ENCODE measurements around the gene TFEB.

The TFEB gene

GRCh38 chr6:41722969-41723529 lies 12.4 kb downstream of the TFEB start:
- no peak for DNase-seq (ENCODE audit: low spot score)

DNA sequence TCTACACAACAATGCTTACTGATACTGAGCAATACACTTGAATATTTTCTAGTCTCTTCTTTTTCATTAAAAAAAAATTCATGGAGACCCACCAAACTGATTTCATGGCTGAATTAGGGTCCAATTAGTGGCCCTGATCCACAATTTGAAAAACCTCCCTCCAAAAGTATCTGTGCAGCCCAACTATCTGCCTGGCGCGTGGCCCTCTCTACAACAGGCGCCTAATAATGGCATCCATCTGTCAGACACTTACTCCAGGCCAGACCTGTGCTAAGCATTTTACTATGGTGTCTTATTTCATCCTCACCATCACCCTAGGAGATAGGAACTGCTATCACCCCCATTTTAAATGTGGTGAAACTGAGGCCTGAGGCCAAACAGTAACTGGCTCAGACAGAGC lies 14.0 kb downstream of the TFEB start:
- no peak for DNase-seq (ENCODE audit: low spot score)

DNA sequence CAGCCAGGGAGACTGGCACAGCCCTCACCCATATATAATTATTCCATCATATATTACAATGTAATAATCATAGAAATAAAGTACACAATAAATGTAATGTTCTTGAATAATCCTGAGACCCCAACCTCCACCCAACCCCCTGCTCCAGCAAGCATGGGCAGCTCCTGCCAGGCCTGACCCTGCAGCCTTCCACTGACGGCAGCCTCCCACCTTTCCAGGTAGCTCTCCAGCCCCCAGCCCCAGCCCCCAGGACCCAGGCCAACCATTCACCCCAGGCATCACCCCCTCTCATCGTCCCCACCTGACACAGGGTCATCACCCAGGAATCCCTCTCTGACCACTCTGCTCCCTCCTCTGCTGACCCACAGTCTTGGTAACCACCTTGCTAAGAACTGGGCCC lies 14.6 kb downstream of the TFEB start:
- DNase-seq (ENCODE audit: low spot score) = no peak

DNA sequence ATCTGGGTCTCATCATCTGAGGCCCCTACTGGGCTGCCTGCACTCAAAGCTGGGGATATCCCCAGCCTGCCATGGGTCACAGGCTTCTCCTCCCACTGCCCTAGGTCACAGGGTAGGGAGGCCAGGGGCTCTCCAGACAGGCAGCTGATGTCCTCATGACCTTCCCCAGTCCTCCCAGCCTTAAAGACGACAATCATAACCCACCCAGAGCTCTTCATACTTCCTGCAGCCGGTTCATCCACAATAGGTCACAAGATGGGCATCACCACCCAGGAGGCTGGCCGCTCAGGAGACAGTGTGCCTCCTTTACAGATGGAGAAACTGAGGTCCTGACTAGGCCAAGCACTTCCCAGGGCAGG lies 15.2 kb downstream of the TFEB start:
- DNase-seq (ENCODE audit: low spot score) = no peak

DNA sequence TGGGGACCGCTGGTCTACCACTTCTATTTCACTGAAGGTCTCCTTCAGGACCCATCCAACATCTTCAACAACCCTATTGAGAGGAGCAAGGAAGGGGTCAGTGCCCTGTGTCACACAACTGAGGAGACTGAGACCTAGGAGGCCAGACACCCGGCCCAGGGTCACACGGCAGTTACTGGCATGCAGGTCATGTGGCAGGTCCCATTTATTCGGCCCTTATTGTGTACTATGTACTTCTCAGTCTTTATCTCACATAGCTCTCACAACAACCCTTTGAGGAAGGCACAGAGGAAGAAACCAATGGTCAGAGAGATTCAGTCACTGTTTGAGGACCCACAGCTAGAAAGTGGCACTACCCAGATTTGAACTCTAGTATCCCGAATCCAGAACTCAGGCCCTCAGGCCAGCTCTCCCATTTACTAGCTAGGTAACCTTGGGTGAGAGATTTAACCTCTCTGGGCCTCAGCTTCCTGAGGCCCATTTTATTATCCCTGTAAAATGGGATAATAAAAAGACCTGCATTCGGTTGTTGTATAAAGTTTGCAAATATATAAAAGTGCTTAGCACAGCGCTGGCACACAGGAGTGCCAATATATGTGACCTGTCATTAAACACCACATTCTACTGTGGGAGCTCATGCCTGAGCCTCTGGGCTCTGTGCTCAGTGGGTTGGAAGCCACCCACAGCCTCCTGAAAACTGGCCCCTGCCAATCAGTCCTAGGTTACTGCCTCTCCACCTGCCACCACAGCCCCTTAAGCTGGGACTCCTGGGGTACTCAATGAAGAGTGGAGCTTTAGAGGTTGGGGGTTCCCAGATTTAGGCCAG lies 15.8 kb downstream of the TFEB start:
- no peak for DNase-seq (ENCODE audit: low spot score)

DNA sequence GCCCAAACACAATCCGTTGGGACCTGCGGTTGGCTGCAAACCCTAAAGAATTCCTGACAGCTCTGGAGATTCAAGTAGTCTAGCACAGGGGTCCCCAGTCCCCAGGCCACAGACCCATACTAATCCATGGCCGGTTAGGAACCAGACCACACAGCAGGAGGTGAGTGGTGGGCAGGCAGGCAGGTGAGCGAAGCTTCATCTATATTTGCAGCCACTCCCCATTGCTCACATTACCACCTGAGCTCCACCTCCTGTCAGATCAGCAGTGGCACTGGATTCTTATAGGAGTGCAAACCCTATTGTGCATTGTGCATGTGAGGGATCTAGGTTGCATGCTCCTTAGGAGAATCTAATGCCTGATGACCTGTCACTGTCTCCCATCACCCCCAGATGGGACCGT lies 16.6 kb downstream of the TFEB start:
- no peak for DNase-seq (ENCODE audit: low spot score)

DNA sequence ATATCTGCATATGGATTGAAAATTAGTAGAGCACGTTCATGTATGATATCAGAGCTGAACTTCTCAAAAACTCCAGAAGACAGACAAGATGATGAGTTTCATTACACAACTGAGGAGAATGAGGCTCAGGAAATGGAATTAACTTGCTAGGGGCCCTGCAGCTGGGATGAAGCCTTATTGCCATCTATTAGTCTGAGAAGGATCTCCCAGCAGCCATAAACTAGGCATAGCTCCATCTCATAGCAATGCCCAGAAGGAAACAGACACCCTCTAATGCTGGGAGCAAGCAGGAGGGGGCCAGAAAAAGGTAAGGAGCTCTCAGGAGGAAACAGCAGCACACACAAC lies 18.0 kb downstream of the TFEB start:
- no peak for DNase-seq (ENCODE audit: low spot score)

- DNase-seq (ENCODE audit: low spot score) = no peak
These were observed 18.7 kb downstream of the TFEB start for GRCh38 chr6:41716516-41717391.

- no peak for DNase-seq (ENCODE audit: low spot score)
These were observed 19.5 kb downstream of the TFEB start for GRCh38 chr6:41715795-41716515.

GRCh38 chr6:41714556-41715273 lies 20.7 kb downstream of the TFEB start:
- no peak for DNase-seq (ENCODE audit: low spot score)

DNA sequence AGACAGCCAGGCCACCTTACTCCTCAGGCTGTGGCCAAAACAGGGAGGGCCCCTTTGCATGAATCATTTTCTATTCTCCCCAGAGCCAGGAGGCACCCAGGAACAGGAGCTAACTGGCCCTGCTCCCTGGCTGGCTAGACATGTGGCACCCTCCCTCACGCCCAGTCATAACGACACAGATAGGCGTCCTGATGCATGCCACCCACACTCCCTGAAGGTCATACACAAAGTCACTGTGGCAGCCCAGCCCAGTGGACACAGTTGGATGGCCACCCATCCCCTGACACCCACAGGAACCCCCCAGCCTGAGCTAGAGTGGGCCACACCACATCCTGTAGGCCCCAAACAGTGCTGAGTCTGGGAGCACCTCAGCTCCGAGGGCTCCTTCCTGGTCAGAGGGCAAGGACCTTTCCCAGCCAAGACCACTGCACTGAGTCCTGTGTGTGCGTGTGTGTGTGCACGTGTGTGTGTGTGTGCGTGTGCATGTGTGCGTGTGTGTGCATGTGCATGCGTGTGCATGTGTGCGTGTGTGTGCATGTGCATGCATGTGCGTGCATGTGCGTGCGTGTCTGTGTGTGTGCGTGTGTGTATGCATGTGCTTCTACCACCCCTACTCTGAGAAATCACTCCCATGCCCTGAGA lies 21.6 kb downstream of the TFEB start:
- no peak for DNase-seq (ENCODE audit: low spot score)

- no peak for DNase-seq (ENCODE audit: low spot score)
These were observed 22.2 kb downstream of the TFEB start for GRCh38 chr6:41713159-41713649.

- no peak for DNase-seq (ENCODE audit: low spot score)
These were observed 22.7 kb downstream of the TFEB start for GRCh38 chr6:41712651-41713103.

DNA sequence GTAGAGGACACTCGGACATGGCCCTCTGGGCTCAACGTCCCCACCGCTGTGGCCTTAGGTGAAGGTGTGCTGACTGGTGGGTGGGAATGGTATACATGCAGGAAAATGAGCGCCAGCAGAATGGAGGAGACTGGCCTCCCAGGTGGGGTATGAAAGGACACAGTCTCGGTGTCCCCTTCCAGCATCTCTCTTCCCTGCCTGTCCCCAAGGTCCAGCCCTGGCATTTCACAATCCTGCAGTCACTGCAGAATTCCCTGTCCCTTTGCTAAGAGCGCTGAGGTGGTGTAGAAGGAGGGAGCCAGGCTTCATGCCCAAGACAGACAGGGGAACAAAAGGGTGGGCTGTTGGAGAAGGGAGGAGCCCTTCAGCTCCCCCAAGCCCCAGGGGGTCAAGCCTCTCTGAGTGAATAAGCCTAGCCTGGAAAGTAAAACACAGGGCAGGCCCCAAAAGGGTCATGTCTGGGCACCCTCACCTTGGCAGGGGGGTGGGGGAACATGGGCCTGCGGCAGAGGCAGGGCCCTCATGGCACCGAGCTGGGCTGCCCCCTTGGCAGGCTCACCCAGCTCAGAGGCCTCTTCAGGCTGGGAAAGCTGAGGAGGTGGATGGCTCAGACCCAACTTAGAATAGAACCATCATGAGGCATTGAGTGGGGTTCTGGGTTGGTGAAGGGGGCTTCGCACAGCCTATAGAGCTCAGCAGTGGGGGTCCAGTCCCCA lies 23.9 kb downstream of the TFEB start:
- DNase-seq (ENCODE audit: low spot score) = no peak

- DNase-seq (ENCODE audit: low spot score) = no peak
These were observed 26.0 kb downstream of the TFEB start for GRCh38 chr6:41709375-41709774.

DNA sequence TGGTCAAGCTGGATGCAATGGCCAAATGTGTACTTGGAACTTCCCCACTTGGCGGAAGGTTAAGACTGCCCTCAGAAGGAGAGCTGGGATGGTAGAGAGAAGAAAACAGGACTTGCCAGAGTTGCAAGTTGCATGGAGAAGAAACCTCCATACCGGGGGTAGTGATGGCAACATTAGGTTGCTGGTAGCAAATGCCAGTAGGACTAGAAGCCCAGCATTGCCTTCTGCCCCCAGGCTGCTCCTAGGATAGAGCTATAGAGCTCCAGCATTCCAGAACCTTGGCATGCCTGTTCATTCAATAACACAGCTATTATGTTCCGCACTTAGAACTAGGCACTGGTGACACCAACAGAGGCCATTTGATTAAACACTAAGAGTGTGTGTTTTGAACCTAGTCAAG lies 26.6 kb downstream of the TFEB start:
- DNase-seq (ENCODE audit: low spot score) = no peak

- DNase-seq (ENCODE audit: low spot score) = no peak
These were observed 27.7 kb downstream of the TFEB start for GRCh38 chr6:41707565-41708200.

GRCh38 chr6:41706876-41707564 lies 28.4 kb downstream of the TFEB start:
- no peak for DNase-seq (ENCODE audit: low spot score)
